ENCODE results near the gene ALDH9A1. TPM values are rescaled to one million over a fixed set of nuclear protein-coding genes. Genes with fewer than 3 reads are reported as not detected.
"Not testable (repeated sequence)": the region's sequence is repeated elsewhere in the genome, so short reads cannot be mapped to it uniquely, and the experiment has no call there.

Gene ALDH9A1
- total RNA-seq, 4 donors from 2014 or later = 46.4 to 91.5 (median 63.3) TPM

- no peaks in the 10 kb centered on the region for H3K9me3 ChIP-seq
- H3K4me1 ChIP-seq = no peaks in the 10 kb centered on the region
- in situ Hi-C loops (cut with MboI; ENCODE audit: low sequenced_read_pairs in 4 of 4) = loop anchor here in 2 of 4 donors (5.0 to 10.0 kb wide), 2 partner anchors 194 to 197 kb away; no protein-coding TSS in a partner anchor
- no peak for TF ChIP-seq POLR2A (IDR thresholded peaks at IDR 0.05)
- TF ChIP-seq, protein P1, sequence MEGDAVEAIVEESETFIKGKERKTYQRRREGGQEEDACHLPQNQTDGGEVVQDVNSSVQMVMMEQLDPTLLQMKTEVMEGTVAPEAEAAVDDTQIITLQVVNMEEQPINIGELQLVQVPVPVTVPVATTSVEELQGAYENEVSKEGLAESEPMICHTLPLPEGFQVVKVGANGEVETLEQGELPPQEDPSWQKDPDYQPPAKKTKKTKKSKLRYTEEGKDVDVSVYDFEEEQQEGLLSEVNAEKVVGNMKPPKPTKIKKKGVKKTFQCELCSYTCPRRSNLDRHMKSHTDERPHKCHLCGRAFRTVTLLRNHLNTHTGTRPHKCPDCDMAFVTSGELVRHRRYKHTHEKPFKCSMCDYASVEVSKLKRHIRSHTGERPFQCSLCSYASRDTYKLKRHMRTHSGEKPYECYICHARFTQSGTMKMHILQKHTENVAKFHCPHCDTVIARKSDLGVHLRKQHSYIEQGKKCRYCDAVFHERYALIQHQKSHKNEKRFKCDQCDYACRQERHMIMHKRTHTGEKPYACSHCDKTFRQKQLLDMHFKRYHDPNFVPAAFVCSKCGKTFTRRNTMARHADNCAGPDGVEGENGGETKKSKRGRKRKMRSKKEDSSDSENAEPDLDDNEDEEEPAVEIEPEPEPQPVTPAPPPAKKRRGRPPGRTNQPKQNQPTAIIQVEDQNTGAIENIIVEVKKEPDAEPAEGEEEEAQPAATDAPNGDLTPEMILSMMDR (IDR thresholded peaks at IDR 0.05 in 4 of 5, conservative IDR thresholded peaks at IDR 0.05 in 1 of 5) = peak in 4 of 5 experiments; percentile 20 to 52 (median 46)
- intact Hi-C loops (cut with DNase I; ENCODE audit: low total_unique reads) = loop anchor here (1.0 kb wide), 1 partner anchor 196 kb away; no protein-coding TSS in a partner anchor
- H3K4me3 ChIP-seq = no peak overlapping the region
- ATAC-seq (no peak), DNase-seq (no peak)
- H3K36me3 ChIP-seq = no peaks in the 10 kb centered on the region
- H3K27me3 ChIP-seq = no peaks in the 10 kb centered on the region
- no peak overlapping the region for H3K27ac ChIP-seq
Measured at GRCh38 chr1:165717918-165718515, 19.7 kb upstream of the ALDH9A1 start.

DNA sequence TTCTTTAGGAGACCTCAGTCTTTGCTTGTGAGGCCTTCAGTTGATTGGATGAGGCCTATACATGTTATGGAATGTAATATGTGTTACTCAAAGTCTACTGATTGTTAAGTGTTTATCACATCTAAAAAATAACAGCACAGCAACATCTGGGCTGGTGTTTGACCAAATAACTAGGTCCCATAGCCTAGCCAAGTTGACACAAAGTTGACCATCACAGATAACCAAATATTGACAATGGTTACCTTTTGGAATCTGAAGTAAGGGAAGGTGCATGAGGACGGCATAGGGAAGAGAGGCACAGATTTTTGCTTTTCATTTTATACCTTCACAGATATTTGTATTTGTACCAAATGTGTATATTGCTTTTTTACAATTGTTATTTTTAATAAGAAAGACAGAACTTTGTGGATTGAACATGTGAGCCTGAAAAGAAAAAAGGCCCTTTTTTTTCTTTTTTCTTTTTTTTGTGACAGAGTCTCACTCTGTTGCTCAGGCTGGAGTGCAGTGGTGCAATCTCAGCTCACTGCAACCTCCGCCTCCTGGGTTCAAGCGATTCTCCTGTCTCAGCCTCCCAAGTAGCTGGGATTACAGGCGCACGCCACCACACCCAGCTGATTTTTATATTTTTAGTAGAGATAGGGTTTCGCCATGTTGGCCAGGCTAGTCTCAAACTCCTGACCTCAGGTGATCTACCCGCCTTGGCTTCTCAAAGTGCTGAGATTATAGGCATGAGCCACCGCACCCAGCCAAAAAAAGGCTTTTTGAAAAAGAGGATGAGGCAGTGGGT is 18.1 kb upstream of the ALDH9A1 start:
- ATAC-seq; H3K27me3 ChIP-seq; H3K4me1 ChIP-seq; H3K9me3 ChIP-seq; DNase-seq; H3K27ac ChIP-seq; H3K4me3 ChIP-seq; intact Hi-C loops (cut with DNase I; ENCODE audit: low total_unique reads); H3K36me3 ChIP-seq: not testable (repeated sequence)
- in situ Hi-C loops (cut with MboI; ENCODE audit: low sequenced_read_pairs in 4 of 4) = loop anchor here in 2 of 4 donors (5.0 to 10.0 kb wide), 2 partner anchors 196 to 198 kb away; no protein-coding TSS in a partner anchor

- Histone ChIP-seq H3K27me3 (no peaks in the 10 kb centered on the region), H3K4me3 (no peak overlapping the region), H3K9me3 (no peaks in the 10 kb centered on the region), H3K27ac (no peak overlapping the region), H3K36me3 (no peaks in the 10 kb centered on the region), H3K4me1 (no peaks in the 10 kb centered on the region)
- in situ Hi-C loops (cut with MboI; ENCODE audit: low sequenced_read_pairs in 4 of 4) (loop anchor here in 1 of 4 donors (10.0 kb wide), 1 partner anchor 202 kb away; no protein-coding TSS in a partner anchor), intact Hi-C loops (cut with DNase I; ENCODE audit: low total_unique reads) (no loop called here)
- DNase-seq (no peak), ATAC-seq (no peak)
- no peak for TF ChIP-seq POLR2A (IDR thresholded peaks at IDR 0.05)
- TF ChIP-seq, protein P1 (IDR thresholded peaks at IDR 0.05 in 4 of 5, conservative IDR thresholded peaks at IDR 0.05 in 1 of 5) = no peak
Measured at GRCh38 chr1:165712764-165713163, 14.4 kb upstream of the ALDH9A1 start.

DNA sequence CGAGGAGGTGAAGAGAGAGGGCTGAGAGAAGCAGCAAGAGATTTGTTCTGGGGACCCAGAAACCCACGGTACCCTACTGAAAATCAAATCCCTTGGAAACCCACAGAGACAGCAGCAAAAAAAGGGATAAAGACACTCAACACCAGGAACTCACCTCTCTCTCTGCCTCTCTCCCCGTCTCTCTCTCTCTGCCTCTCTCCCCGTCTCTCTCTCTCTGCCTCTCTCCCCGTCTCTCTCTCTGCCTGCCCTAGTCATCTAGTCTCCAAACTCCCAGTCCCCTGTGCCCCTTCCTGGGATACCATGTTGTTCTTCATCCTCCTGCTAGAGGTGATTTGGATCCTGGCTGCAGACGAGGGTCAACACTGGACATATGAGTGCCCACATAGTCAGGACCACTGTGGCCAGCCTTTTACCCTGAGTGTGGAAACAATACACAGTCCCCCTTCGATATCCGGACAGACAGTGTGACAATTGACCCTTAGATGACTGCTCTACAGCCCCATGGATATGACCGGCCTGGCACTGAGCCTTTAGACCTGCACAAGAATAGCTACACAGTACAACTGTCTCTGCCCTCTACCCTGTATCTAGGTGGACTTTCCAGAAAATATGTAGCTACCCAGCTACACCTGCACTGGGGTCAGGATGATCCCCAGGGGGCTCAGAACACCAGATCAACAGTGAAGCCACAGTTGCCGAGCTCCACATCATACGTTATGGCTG is 9.8 kb upstream of the ALDH9A1 start:
- in situ Hi-C loops (cut with MboI; ENCODE audit: low sequenced_read_pairs in 4 of 4) (loop anchor here in 1 of 4 donors (10.0 kb wide), 1 partner anchor 103 kb away; no protein-coding TSS in a partner anchor), intact Hi-C loops (cut with DNase I; ENCODE audit: low total_unique reads) (no loop called here)
- no peaks in the 10 kb centered on the region for H3K4me1 ChIP-seq
- no peaks in the 10 kb centered on the region for H3K36me3 ChIP-seq
- H3K4me3 ChIP-seq = no peak overlapping the region
- no peaks in the 10 kb centered on the region for H3K9me3 ChIP-seq
- ATAC-seq = no peak
- DNase-seq = no peak
- H3K27ac ChIP-seq = no peak overlapping the region
- H3K27me3 ChIP-seq = peaks cover 0 to 2% (median 0%) of the 10 kb centered on the region in 3 donors
- TF ChIP-seq, protein P1 (IDR thresholded peaks at IDR 0.05 in 4 of 5, conservative IDR thresholded peaks at IDR 0.05 in 1 of 5) = no peak
- no peak for TF ChIP-seq POLR2A (IDR thresholded peaks at IDR 0.05)
